ENCODE results near the gene MOB1B.

DNA sequence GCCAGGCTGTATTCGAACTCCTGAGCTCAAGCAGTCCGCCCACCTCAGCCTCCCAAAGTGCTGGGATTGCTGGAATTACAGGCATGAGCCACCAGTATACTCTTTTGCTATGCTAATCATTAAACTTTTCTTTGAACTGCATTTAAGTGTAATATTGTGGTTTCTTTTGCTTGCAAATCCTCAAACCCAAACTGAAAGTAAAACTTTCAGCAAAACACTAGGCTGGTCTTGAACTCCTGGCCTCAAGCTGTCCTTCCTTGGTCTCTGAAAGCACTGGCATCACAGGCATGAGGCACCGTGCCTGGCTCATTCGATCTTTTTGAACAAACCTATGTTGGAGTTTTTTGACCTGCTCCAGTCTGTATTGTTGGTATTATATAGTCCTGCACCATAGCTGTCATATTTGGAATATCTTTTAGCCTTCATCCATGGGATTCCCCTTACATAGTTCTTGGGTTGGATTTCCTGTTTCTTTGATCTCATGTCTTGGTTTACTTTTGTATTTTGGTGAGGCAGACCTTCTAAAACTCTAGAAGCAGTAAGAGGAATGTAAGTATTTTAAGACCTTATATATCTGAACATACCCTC, 34.1 kb downstream of the MOB1B start:
- TF ChIP-seq CTCF (IDR thresholded peaks at IDR 0.05): no peak
- no peak for TF ChIP-seq POLR2A (IDR thresholded peaks at IDR 0.05)

Measured in esophagus squamous epithelium (tissue), 4 donors.